IPS-20b (cell line): Measurements from ENCODE around the gene PLCH2.

Source experiments
- H3K27ac ChIP-seq: one replicate; pipeline ENCODE4 v1.5.1; 2013; ENCODE audit warnings: low read length
- H3K27me3 ChIP-seq: 2 replicates; pipeline ENCODE4 v1.6.1; 2013; ENCODE audit warnings: mild to moderate bottlenecking, low read length, inconsistent platforms; ENCODE audit not compliant: insufficient read depth
- H3K36me3 ChIP-seq: 2 replicates; pipeline ENCODE4 v1.6.1; 2013; ENCODE audit warnings: low read depth, mild to moderate bottlenecking, inconsistent platforms, low read length, moderate library complexity; ENCODE audit not compliant: insufficient read depth
- H3K4me1 ChIP-seq: 2 replicates; pipeline ENCODE4 v1.6.1; 2013; ENCODE audit warnings: mild to moderate bottlenecking, control low read depth, inconsistent platforms, low read length, moderate library complexity; ENCODE audit not compliant: insufficient read depth
- H3K4me3 ChIP-seq: 2 replicates; pipeline ENCODE4 v1.5.1; 2013; ENCODE audit warnings: mild to moderate bottlenecking, low read length, inconsistent platforms
- H3K9ac ChIP-seq: 2 replicates; pipeline ENCODE4 v1.6.1; 2013; ENCODE audit warnings: low read depth, mild to moderate bottlenecking, inconsistent platforms, low read length, moderate library complexity
- H3K9me3 ChIP-seq: 2 replicates; pipeline ENCODE4 v1.6.1; 2013; ENCODE audit warnings: mild to moderate bottlenecking, low read depth, low read length, inconsistent platforms; ENCODE audit not compliant: insufficient read depth

PLCH2 gene

GRCh38 chr1:2496087-2496622 is 20.1 kb downstream of the PLCH2 start:
- no peak overlapping the region for H3K4me3 ChIP-seq

GRCh38 chr1:2496746-2497145 is 20.7 kb downstream of the PLCH2 start:
- no peaks in the 10 kb centered on the region; the same call in 1 of the 2 replicates for H3K27me3 ChIP-seq
- no peak overlapping the region for H3K4me3 ChIP-seq
- no peaks in the 10 kb centered on the region for H3K36me3 ChIP-seq
- H3K9ac ChIP-seq: no peak overlapping the region
- H3K27ac ChIP-seq: no peak overlapping the region
- no peaks in the 10 kb centered on the region for H3K4me1 ChIP-seq
- no peaks in the 10 kb centered on the region for H3K9me3 ChIP-seq

More at GRCh38 chr1:2496087-2496622, 20.1 kb downstream of the PLCH2 start:
- Histone ChIP-seq H3K4me1 (no peaks in the 10 kb centered on the region), H3K27ac (no peak overlapping the region), H3K27me3 (no peaks in the 10 kb centered on the region; the same call in 1 of the 2 replicates), H3K9me3 (no peaks in the 10 kb centered on the region), H3K9ac (no peak overlapping the region), H3K36me3 (no peaks in the 10 kb centered on the region)

GRCh38 chr1:2497891-2498290 is 21.8 kb downstream of the PLCH2 start:
- Histone ChIP-seq H3K27me3 (no peaks in the 10 kb centered on the region; the same call in 1 of the 2 replicates), H3K27ac (no peak overlapping the region), H3K4me3 (no peak overlapping the region)

GRCh38 chr1:2498648-2499047 is 22.6 kb downstream of the PLCH2 start:
- Histone ChIP-seq H3K4me3 (no peak overlapping the region), H3K9me3 (no peaks in the 10 kb centered on the region), H3K9ac (no peak overlapping the region), H3K27me3 (no peaks in the 10 kb centered on the region; the same call in 1 of the 2 replicates), H3K4me1 (no peaks in the 10 kb centered on the region), H3K27ac (no peak overlapping the region), H3K36me3 (no peaks in the 10 kb centered on the region)

More at GRCh38 chr1:2497891-2498290, 21.8 kb downstream of the PLCH2 start:
- no peaks in the 10 kb centered on the region for H3K36me3 ChIP-seq
- no peak overlapping the region for H3K9ac ChIP-seq
- no peaks in the 10 kb centered on the region for H3K4me1 ChIP-seq
- no peaks in the 10 kb centered on the region for H3K9me3 ChIP-seq

GRCh38 chr1:2499260-2499659 is 23.2 kb downstream of the PLCH2 start:
- Histone ChIP-seq H3K27ac (no peak overlapping the region), H3K4me1 (no peaks in the 10 kb centered on the region), H3K9ac (no peak overlapping the region), H3K27me3 (no peaks in the 10 kb centered on the region; the same call in 1 of the 2 replicates), H3K4me3 (no peak overlapping the region), H3K36me3 (no peaks in the 10 kb centered on the region), H3K9me3 (no peaks in the 10 kb centered on the region)

- Histone ChIP-seq H3K36me3 (no peaks in the 10 kb centered on the region), H3K9me3 (no peaks in the 10 kb centered on the region), H3K27me3 (no peaks in the 10 kb centered on the region; the same call in 1 of the 2 replicates), H3K4me1 (no peaks in the 10 kb centered on the region), H3K9ac (no peak overlapping the region), H3K27ac (no peak overlapping the region), H3K4me3 (no peak overlapping the region)
Measured at GRCh38 chr1:2499986-2500596, 24.0 kb downstream of the PLCH2 start.

GRCh38 chr1:2501041-2501819 is 25.1 kb downstream of the PLCH2 start:
- Histone ChIP-seq H3K36me3 (no peaks in the 10 kb centered on the region), H3K4me1 (no peaks in the 10 kb centered on the region), H3K4me3 (no peak overlapping the region), H3K27ac (no peak overlapping the region), H3K9ac (no peak overlapping the region), H3K9me3 (no peaks in the 10 kb centered on the region), H3K27me3 (no peaks in the 10 kb centered on the region; the same call in 1 of the 2 replicates)

- Histone ChIP-seq H3K4me3 (no peak overlapping the region), H3K4me1 (no peaks in the 10 kb centered on the region), H3K9ac (no peak overlapping the region), H3K9me3 (no peaks in the 10 kb centered on the region), H3K27me3 (no peaks in the 10 kb centered on the region; the same call in 1 of the 2 replicates), H3K36me3 (no peaks in the 10 kb centered on the region), H3K27ac (no peak overlapping the region)
Measured at GRCh38 chr1:2501820-2502119, 25.7 kb downstream of the PLCH2 start.

GRCh38 chr1:2502210-2502609 is 26.1 kb downstream of the PLCH2 start:
- no peaks in the 10 kb centered on the region for H3K9me3 ChIP-seq
- H3K9ac ChIP-seq: no peak overlapping the region
- no peaks in the 10 kb centered on the region for H3K27me3 ChIP-seq
- H3K4me3 ChIP-seq: no peak overlapping the region
- H3K36me3 ChIP-seq: peaks cover under 1% of the 10 kb centered on the region; the same call in 1 of the 2 replicates
- no peaks in the 10 kb centered on the region for H3K4me1 ChIP-seq
- H3K27ac ChIP-seq: no peak overlapping the region

- Histone ChIP-seq H3K27me3 (no peaks in the 10 kb centered on the region), H3K36me3 (peaks cover 8% of the 10 kb centered on the region; the same call in 1 of the 2 replicates), H3K4me3 (no peak overlapping the region), H3K9ac (no peak overlapping the region), H3K4me1 (no peaks in the 10 kb centered on the region), H3K27ac (no peak overlapping the region), H3K9me3 (no peaks in the 10 kb centered on the region)
Measured at GRCh38 chr1:2502661-2503553, 26.8 kb downstream of the PLCH2 start.

- no peak overlapping the region for H3K27ac ChIP-seq
Measured at GRCh38 chr1:2503554-2504224, 27.6 kb downstream of the PLCH2 start.

More at GRCh38 chr1:2503554-2504224, 27.6 kb downstream of the PLCH2 start:
- no peak overlapping the region for H3K4me3 ChIP-seq
- no peaks in the 10 kb centered on the region for H3K27me3 ChIP-seq
- no peaks in the 10 kb centered on the region for H3K4me1 ChIP-seq
- H3K9ac ChIP-seq: no peak overlapping the region
- H3K36me3 ChIP-seq: peaks cover 12% of the 10 kb centered on the region
- no peaks in the 10 kb centered on the region for H3K9me3 ChIP-seq
